ENCODE measurements around the gene PNO1.

Gene PNO1

GRCh38 chr2:68185541-68186164, 28.0 kb downstream of the PNO1 start:
- H3K27ac ChIP-seq, result no peak overlapping the region
- TF ChIP-seq ZFX (IDR thresholded peaks at IDR 0.05; ENCODE audit: borderline replicate concordance) (no peak), CTCF (IDR thresholded peaks at IDR 0.05) (peak; percentile 86)

GRCh38 chr2:68187329-68187728, 29.6 kb downstream of the PNO1 start:
- TF ChIP-seq ZFX (IDR thresholded peaks at IDR 0.05; ENCODE audit: borderline replicate concordance) (no peak), CTCF (IDR thresholded peaks at IDR 0.05) (no peak)
- H3K27ac ChIP-seq, result no peak overlapping the region

- no peak overlapping the region for H3K27ac ChIP-seq
- TF ChIP-seq CTCF (IDR thresholded peaks at IDR 0.05) (no peak), ZFX (IDR thresholded peaks at IDR 0.05; ENCODE audit: borderline replicate concordance) (no peak)
Observed at GRCh38 chr2:68188831-68189230, 31.1 kb downstream of the PNO1 start.

- H3K27ac ChIP-seq, result no peak overlapping the region
- TF ChIP-seq ZFX (IDR thresholded peaks at IDR 0.05; ENCODE audit: borderline replicate concordance) (no peak), CTCF (IDR thresholded peaks at IDR 0.05) (no peak)
Observed at GRCh38 chr2:68189991-68190784, 32.5 kb downstream of the PNO1 start.

- TF ChIP-seq ZFX (IDR thresholded peaks at IDR 0.05; ENCODE audit: borderline replicate concordance) (no peak), CTCF (IDR thresholded peaks at IDR 0.05) (no peak)
- H3K27ac ChIP-seq, result no peak overlapping the region
Observed at GRCh38 chr2:68190991-68191731, 33.5 kb downstream of the PNO1 start.

- no peak for TF ChIP-seq ZFX (IDR thresholded peaks at IDR 0.05; ENCODE audit: borderline replicate concordance)
- no peak for TF ChIP-seq CTCF (IDR thresholded peaks at IDR 0.05)
- H3K27ac ChIP-seq, result no peak overlapping the region
Observed at GRCh38 chr2:68193144-68193543, 35.5 kb downstream of the PNO1 start.
